ENCODE measurements around the gene UTP11. TPM values are rescaled to one million over a fixed set of nuclear protein-coding genes. Genes with fewer than 3 reads are reported as not detected.

Gene UTP11
- total and polyA plus RNA-seq, 2 of the 8 experiments (the other 6 are each of a cell fraction or from before 2014, with no cell fraction given): 19.5 to 60.5 TPM

DNA sequence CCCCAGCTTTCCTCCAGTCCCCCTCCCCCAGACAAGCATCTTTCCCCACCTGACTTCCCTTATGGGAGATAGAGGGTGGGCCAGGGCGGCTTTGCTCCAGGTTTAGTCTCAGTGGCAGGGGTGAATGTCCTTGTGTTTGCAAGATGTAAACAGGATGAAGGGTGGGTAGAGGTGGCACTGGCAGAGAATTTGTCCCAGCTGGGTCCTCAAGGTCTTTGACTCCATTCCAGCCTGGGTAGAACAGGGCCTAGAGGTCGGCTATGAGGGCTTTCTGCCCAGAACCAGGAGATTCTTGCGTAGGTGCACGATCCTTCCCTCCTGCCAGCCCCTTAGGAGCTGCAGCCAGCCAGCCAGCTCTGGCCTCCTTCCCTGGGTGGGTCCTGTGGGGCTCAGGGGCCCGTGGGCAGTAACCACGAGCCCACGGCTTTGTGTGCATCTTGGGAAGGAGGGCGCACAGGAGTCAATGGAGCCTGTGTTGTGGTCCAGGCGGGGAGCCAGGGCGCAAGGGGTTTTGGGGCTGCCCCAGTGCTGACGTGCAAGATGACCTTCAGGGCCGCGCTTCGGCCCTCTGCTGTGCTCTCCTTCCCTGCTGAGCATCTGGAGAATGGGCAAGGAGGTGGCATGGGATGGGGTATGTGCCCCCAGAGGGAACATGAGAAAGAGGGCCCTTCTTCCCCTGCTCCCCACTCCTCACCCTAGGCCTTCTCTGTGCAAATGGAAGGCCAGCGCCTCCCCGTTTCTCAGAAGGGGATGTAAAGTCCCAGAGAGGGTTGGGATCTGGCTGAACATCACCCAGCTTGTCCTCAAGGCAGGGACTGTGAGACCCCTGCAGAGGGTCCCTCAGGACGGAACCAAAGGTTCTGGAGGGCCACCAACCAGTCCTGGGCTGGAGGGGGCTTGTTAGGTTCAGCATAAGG lies 18.3 kb downstream of the UTP11 start (continued):
- TF ChIP-seq EZH2 (IDR thresholded peaks at IDR 0.05; ENCODE audit: low read depth, low read length, severe bottlenecking) (no peak), CBX5 (IDR thresholded peaks at IDR 0.05; ENCODE audit: low read depth, low read length) (no peak), SP1 (IDR thresholded peaks at IDR 0.05; ENCODE audit: low read depth, low read length) (no peak)
